MCF 10A (cell line): Measurements from ENCODE around the gene MAP4K2. TPM values are rescaled to one million over a fixed set of nuclear protein-coding genes. Genes with fewer than 3 reads are reported as not detected.

Experiments used
- BruUV-seq: library from RNA; stranded (reverse); fragments of 400-500 nt; replicated peaks from 2 replicates; lab custom pipeline; 2021; lab: Mats Ljungman, UMichigan
- CTCF ChIA-PET: fragments of 300-600 bp; sonication (Branson Sonifier 250); formaldehyde crosslinking; extraction: SDS; loops from one replicate; lab custom pipeline; 2021; ENCODE audit warnings: antibody characterized with exemption, inconsistent platforms; lab: Yijun Ruan, JAX
- POLR2A ChIA-PET: fragments of 300-600, 350-650 bp; sonication (Branson Sonifier 250); formaldehyde crosslinking; extraction: SDS; loops from one replicate; lab custom pipeline; 2020; ENCODE audit warnings: antibody characterized with exemption, inconsistent platforms; lab: Yijun Ruan, JAX
- DNase-seq: peaks from one replicate; pipeline ENCODE4 v3.0.0-alpha.2; 2018; ENCODE audit not compliant: unreplicated experiment
- H3K27ac Mint-ChIP-seq: one replicate; pipeline ENCODE4 v1.8.0; 2022; ENCODE audit warnings: mild to moderate bottlenecking, low read depth, mixed read lengths; ENCODE audit not compliant: unreplicated experiment
- H3K27me3 Mint-ChIP-seq: one replicate; pipeline ENCODE4 v1.8.0; 2022; ENCODE audit warnings: mixed read lengths; ENCODE audit not compliant: insufficient read depth, unreplicated experiment
- H3K36me3 Mint-ChIP-seq: one replicate; pipeline ENCODE4 v1.8.0; 2022; ENCODE audit warnings: mild to moderate bottlenecking, moderate library complexity, mixed read lengths; ENCODE audit not compliant: insufficient read depth, unreplicated experiment
- H3K4me1 Mint-ChIP-seq: one replicate; pipeline ENCODE4 v1.8.0; 2022; ENCODE audit warnings: mixed read lengths; ENCODE audit not compliant: insufficient read depth, unreplicated experiment
- H3K4me3 Mint-ChIP-seq: one replicate; pipeline ENCODE4 v1.8.0; 2022; ENCODE audit warnings: mild to moderate bottlenecking, moderate library complexity, mixed read lengths; ENCODE audit not compliant: unreplicated experiment
- H3K9me3 Mint-ChIP-seq: one replicate; pipeline ENCODE4 v1.8.0; 2022; ENCODE audit warnings: mixed read lengths; ENCODE audit not compliant: unreplicated experiment
- intact Hi-C: fragments of 100-400 bp; cut with micrococcal nuclease; formaldehyde crosslinking; loops from 2 replicates; pipeline ENCODE4 v1.14.1; 2022
- total RNA-seq: library from RNA; stranded (reverse); gene quantifications from 2 replicates; pipeline ENCODE4 v1.2.3, GENCODE V29; 2022
- TF ChIP-seq, protein P1 (sequence below): fragments of 200-600 bp; IDR thresholded peaks from one replicate; pipeline ENCODE4 v1.8.0; 2022; ENCODE audit warnings: antibody characterized with exemption, mild to moderate bottlenecking; ENCODE audit not compliant: unreplicated experiment

The MAP4K2 gene
- total RNA-seq, 1 experiment from 2014 or later: 6.8 TPM

GRCh38 chr11:64771861-64772260 is 31.2 kb downstream of the MAP4K2 start:
- no peak overlapping the region for H3K27ac Mint-ChIP-seq
- POLR2A ChIA-PET: interaction anchor here (0.6 to 9.8 kb wide), 2 partner anchors 10 to 352 kb away, joined by 3 to 86 read pairs; partner anchors contain the start of gene PYGM
- intact Hi-C loops: no loop called here
- H3K27me3 Mint-ChIP-seq: no peaks in the 10 kb centered on the region
- H3K4me3 Mint-ChIP-seq: no peak overlapping the region
- peaks cover 14% of the 10 kb centered on the region for H3K4me1 Mint-ChIP-seq
- DNase-seq: no peak
- TF ChIP-seq, protein P1, sequence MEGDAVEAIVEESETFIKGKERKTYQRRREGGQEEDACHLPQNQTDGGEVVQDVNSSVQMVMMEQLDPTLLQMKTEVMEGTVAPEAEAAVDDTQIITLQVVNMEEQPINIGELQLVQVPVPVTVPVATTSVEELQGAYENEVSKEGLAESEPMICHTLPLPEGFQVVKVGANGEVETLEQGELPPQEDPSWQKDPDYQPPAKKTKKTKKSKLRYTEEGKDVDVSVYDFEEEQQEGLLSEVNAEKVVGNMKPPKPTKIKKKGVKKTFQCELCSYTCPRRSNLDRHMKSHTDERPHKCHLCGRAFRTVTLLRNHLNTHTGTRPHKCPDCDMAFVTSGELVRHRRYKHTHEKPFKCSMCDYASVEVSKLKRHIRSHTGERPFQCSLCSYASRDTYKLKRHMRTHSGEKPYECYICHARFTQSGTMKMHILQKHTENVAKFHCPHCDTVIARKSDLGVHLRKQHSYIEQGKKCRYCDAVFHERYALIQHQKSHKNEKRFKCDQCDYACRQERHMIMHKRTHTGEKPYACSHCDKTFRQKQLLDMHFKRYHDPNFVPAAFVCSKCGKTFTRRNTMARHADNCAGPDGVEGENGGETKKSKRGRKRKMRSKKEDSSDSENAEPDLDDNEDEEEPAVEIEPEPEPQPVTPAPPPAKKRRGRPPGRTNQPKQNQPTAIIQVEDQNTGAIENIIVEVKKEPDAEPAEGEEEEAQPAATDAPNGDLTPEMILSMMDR: no peak
- CTCF ChIA-PET: interaction anchor here (0.5 to 2.7 kb wide), 3 partner anchors 28 to 1891 kb away, joined by 3 to 9 read pairs (median 4); partner anchors contain the start of genes RASGRP2 and SLC3A2
- H3K9me3 Mint-ChIP-seq: no peaks in the 10 kb centered on the region
- H3K36me3 Mint-ChIP-seq: peaks cover 100% of the 10 kb centered on the region
- BruUV-seq: no TSS peak

- H3K36me3 Mint-ChIP-seq: peaks cover 100% of the 10 kb centered on the region
- H3K4me1 Mint-ChIP-seq: peaks cover 7% of the 10 kb centered on the region
- POLR2A ChIA-PET: interaction anchor here (9.8 kb wide), 1 partner anchor 8 kb away, joined by 86 read pairs; the partner anchor contains the start of gene PYGM
- H3K27ac Mint-ChIP-seq: no peak overlapping the region
- H3K27me3 Mint-ChIP-seq: no peaks in the 10 kb centered on the region
- DNase-seq: no peak
- no TSS peak for BruUV-seq
- H3K4me3 Mint-ChIP-seq: no peak overlapping the region
- no peaks in the 10 kb centered on the region for H3K9me3 Mint-ChIP-seq
- TF ChIP-seq, protein P1: no peak
- intact Hi-C loops: no loop called here
- CTCF ChIA-PET: interaction anchor here (0.6 to 2.7 kb wide), 3 partner anchors 9 to 73 kb away, joined by 3 to 9 read pairs (median 3); partner anchors contain the start of gene RASGRP2
Measured at GRCh38 chr11:64770120-64770519, 32.9 kb downstream of the MAP4K2 start.

GRCh38 chr11:64769283-64769682 is 33.7 kb downstream of the MAP4K2 start:
- Mint-ChIP-seq H3K27ac (no peak overlapping the region), H3K36me3 (peaks cover 100% of the 10 kb centered on the region), H3K4me1 (peaks cover 7% of the 10 kb centered on the region), H3K27me3 (no peaks in the 10 kb centered on the region), H3K9me3 (no peaks in the 10 kb centered on the region), H3K4me3 (no peak overlapping the region)
- DNase-seq: no peak
- TSS peak; percentile 3 for BruUV-seq
- TF ChIP-seq, protein P1: no peak
- intact Hi-C loops: no loop called here
- ChIA-PET CTCF (interaction anchor here (0.6 kb wide), 1 partner anchor 74 kb away, joined by 3 read pairs; no protein-coding TSS in a partner anchor), POLR2A (interaction anchor here (1.0 kb wide), 1 partner anchor 9 kb away, joined by 3 read pairs; no protein-coding TSS in a partner anchor)

DNA sequence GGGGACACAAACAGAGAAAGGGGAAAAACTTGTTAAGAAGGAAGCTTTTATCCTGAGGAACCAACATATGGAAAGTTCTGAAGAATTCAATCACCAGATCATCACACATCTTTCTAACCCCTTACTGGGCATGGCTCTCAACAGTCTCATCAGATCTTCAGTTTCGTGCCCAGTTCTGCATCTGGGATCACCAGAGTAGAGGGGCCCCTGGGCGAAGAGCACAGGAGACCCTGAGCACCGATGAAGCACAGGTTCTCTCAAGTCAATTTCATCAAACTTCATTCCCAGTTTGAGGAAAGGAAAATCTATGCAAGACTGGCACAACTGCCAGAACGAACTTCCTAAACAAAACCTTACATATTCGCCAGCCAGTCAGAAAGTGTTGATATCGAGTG is 34.7 kb downstream of the MAP4K2 start:
- BruUV-seq: no TSS peak
- TF ChIP-seq, protein P1: no peak
- CTCF ChIA-PET: interaction anchor here (0.6 to 1.9 kb wide), 8 partner anchors 8 to 149 kb away, joined by 3 to 15 read pairs (median 3); no protein-coding TSS in a partner anchor
- intact Hi-C loops: no loop called here
- peaks cover 99% of the 10 kb centered on the region for H3K36me3 Mint-ChIP-seq
- POLR2A ChIA-PET: interaction anchor here (1.0 kb wide), 1 partner anchor 10 kb away, joined by 3 read pairs; no protein-coding TSS in a partner anchor
- peaks cover 7% of the 10 kb centered on the region for H3K4me1 Mint-ChIP-seq
- H3K27ac Mint-ChIP-seq: no peak overlapping the region
- no peaks in the 10 kb centered on the region for H3K27me3 Mint-ChIP-seq
- no peak overlapping the region for H3K4me3 Mint-ChIP-seq
- no peaks in the 10 kb centered on the region for H3K9me3 Mint-ChIP-seq
- DNase-seq: no peak
